B cell (primary cell): ENCODE results near the gene CYTH3. TPM values are rescaled to one million over a fixed set of nuclear protein-coding genes. Genes with fewer than 3 reads are reported as not detected.

Source experiments
- ATAC-seq: fragments of 200-7000 bp; cut with Tn5 transposase; one replicate; pipeline ENCODE4 v1.10.0; 2021; ENCODE audit warnings: low read depth, mild to moderate bottlenecking, moderate number of reproducible peaks, moderate library complexity
- CTCF ChIA-PET: fragments of 350-600 bp; sonication (Branson Sonifier 250); formaldehyde crosslinking; loops from one replicate; lab custom pipeline; 2021; ENCODE audit warnings: antibody characterized with exemption, inconsistent platforms; lab: Charles Lee
- POLR2A ChIA-PET: fragments of 350-600 bp; sonication (Branson Sonifier 250); formaldehyde crosslinking; loops from one replicate; lab custom pipeline; 2021; ENCODE audit warnings: antibody characterized with exemption; lab: Charles Lee
- DNase-seq: peaks from one replicate; pipeline ENCODE4 v3.0.0; 2013
- H2AFZ ChIP-seq: 2 replicates; pipeline ENCODE4 v1.6.1; 2012; ENCODE audit warnings: mild to moderate bottlenecking, low read depth, low read length; ENCODE audit not compliant: insufficient read depth, poor library complexity, severe bottlenecking
- H3K27ac ChIP-seq, 2 donors: 1 replicate in 1 of 2; 2 replicates in 1 of 2; pipeline ENCODE4 v1.5.1; 2012 to 2013; ENCODE audit warnings: low read length in 2 of 2, mild to moderate bottlenecking in 2 of 2, moderate library complexity in 1 of 2
- H3K27me3 ChIP-seq, 4 experiments: fragments of 200-600 bp in 1 of 4; sonication (generic) in 1 of 4; replicated peaks in 1 of 4; 1 replicate in 2 of 4; 2 replicates in 2 of 4; pipeline versions ENCODE4 v1.6.1 to v1.7.0; 2013 to 2016; ENCODE audit warnings: low read length in 3 of 4, mild to moderate bottlenecking in 2 of 4, mixed read lengths in 1 of 4, moderate library complexity in 1 of 4; ENCODE audit not compliant: insufficient read depth in 4 of 4, control insufficient read depth in 3 of 4; ENCODE audit errors: control extremely low read depth in 1 of 4
- H3K36me3 ChIP-seq, 2 experiments: replicated peaks in 1 of 2; 1 replicate in 1 of 2; 2 replicates in 1 of 2; pipeline versions ENCODE4 v1.6.1 to v1.7.1; 2013; ENCODE audit warnings: low read length in 1 of 2; ENCODE audit not compliant: insufficient read depth in 2 of 2, control insufficient read depth in 1 of 2; ENCODE audit errors: control extremely low read depth in 1 of 2, extremely low read depth in 1 of 2
- H3K4me1 ChIP-seq, 2 donors: fragments of 200-600 bp in 1 of 2; sonication (generic) in 1 of 2; 1 replicate in 1 of 2; 2 replicates in 1 of 2; pipeline versions ENCODE4 v1.5.1 to v1.6.1; 2013 to 2017; ENCODE audit warnings: low read length in 2 of 2; ENCODE audit not compliant: control insufficient read depth in 2 of 2, insufficient read depth in 2 of 2
- H3K4me2 ChIP-seq: replicated peaks from 2 replicates; pipeline ENCODE3; 2012; ENCODE audit warnings: mild to moderate bottlenecking, low read depth, low read length; ENCODE audit not compliant: poor library complexity, severe bottlenecking
- H3K4me3 ChIP-seq, 5 experiments: fragments of 200-600 bp in 1 of 5; sonication (generic) in 1 of 5; 1 replicate in 3 of 5; 2 replicates in 2 of 5; pipeline versions ENCODE4 v1.5.1 to v1.7.0; 2011 to 2016; ENCODE audit warnings: low read length in 4 of 5, mild to moderate bottlenecking in 4 of 5, low read depth in 2 of 5, control low read depth in 1 of 5, moderate library complexity in 1 of 5; ENCODE audit not compliant: insufficient read depth in 1 of 5; ENCODE audit errors: control extremely low read depth in 1 of 5, extremely low read depth in 1 of 5
- H3K79me2 ChIP-seq: fragments of 200-600 bp; sonication (generic); one replicate; pipeline ENCODE4 v1.6.0; 2016; ENCODE audit warnings: low read length; ENCODE audit not compliant: control insufficient read depth, insufficient read depth
- H3K9ac ChIP-seq: fragments of 200-600 bp; sonication (generic); 2 replicates; pipeline ENCODE4 v1.6.1; 2017; ENCODE audit warnings: mild to moderate bottlenecking, low read length, moderate library complexity
- H3K9me3 ChIP-seq, 3 donors: one replicate each; pipeline versions ENCODE4 v1.6.1 to v1.7.1; 2013; ENCODE audit warnings: low read length in 2 of 3; ENCODE audit not compliant: control insufficient read depth in 2 of 3, insufficient read depth in 1 of 3; ENCODE audit errors: control extremely low read depth in 1 of 3
- H4K20me1 ChIP-seq: 2 replicates; pipeline ENCODE4 v1.6.0; 2012; ENCODE audit warnings: mild to moderate bottlenecking, low read length; ENCODE audit not compliant: insufficient read depth, control insufficient read depth, poor library complexity, severe bottlenecking
- H3K27ac Mint-ChIP-seq: one replicate; pipeline ENCODE4 v1.8.0; 2021; ENCODE audit warnings: mixed read lengths
- H3K27me3 Mint-ChIP-seq: one replicate; pipeline ENCODE4 v1.8.0; 2021; ENCODE audit warnings: mixed read lengths
- H3K4me1 Mint-ChIP-seq: one replicate; pipeline ENCODE4 v1.8.0; 2021; ENCODE audit warnings: mixed read lengths
- H3K4me3 Mint-ChIP-seq: one replicate; pipeline ENCODE4 v1.8.0; 2021; ENCODE audit warnings: mixed read lengths
- H3K9me3 Mint-ChIP-seq: one replicate; pipeline ENCODE4 v1.8.0; 2022; ENCODE audit warnings: mixed read lengths; ENCODE audit not compliant: insufficient read depth
- EZH2 ChIP-seq: IDR thresholded peaks from 2 replicates; pipeline ENCODE4 v1.6.1; 2012; ENCODE audit warnings: borderline replicate concordance, low read depth, mild to moderate bottlenecking, moderate library complexity, low read length; ENCODE audit not compliant: insufficient read depth, poor library complexity, severe bottlenecking
- WGBS: methylation state at CpG from one replicate; pipeline ENCODE4 v1.1.5; 2013; ENCODE audit warnings: missing lambda C conversion rate; ENCODE audit not compliant: insufficient coverage; 5-methylcytosine and 5-hydroxymethylcytosine counted together
- intact Hi-C: fragments of 100-400 bp; cut with micrococcal nuclease; formaldehyde crosslinking; loops from one replicate; pipeline ENCODE4 v1.10.0; 2022
- polyA plus RNA-seq: library from polyadenylated mRNA; depleted of rRNA; stranded (reverse); fragments of >200 nt; gene quantifications from 2 replicates; pipeline ENCODE4 v1.2.3, GENCODE V29; 2012
- total RNA-seq, 2 donors: library from RNA; stranded (reverse); fragments of 120-200 nt in 1 of 2; gene quantifications; 1 replicate in 1 of 2; 2 replicates in 1 of 2; pipeline versions ENCODE4 v1.2.3 to v1.2.4, GENCODE V29; 2013 to 2022
- TF ChIP-seq, protein P1 (sequence below): fragments of 200-600 bp; IDR thresholded peaks from one replicate; pipeline ENCODE4 v1.8.0; 2022; ENCODE audit warnings: antibody characterized with exemption, mild to moderate bottlenecking

The CYTH3 gene
- total and polyA plus RNA-seq, 2 donors (not counting 1 experiment from before 2014, with no cell fraction given) = 5.2 to 11.3 TPM

DNA sequence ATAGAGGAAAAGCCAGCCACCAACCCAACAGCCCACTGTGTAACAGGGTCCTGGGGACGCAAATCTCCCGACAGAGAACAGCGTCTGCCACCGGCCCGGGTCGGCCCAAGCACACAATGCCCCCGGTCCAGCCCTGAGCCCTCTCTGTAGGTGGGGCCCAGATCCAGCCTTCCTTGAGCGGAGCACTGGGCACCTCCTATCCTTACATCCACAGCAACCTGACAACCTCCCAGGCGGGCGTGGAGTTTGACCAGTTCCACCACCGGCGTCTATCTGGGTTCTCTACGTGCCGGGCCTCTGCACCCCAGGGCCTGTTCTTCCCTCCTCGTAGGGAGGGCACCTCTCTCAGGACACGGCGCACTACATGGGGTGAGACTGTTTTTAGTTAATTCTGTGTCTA is 109.0 kb downstream of the CYTH3 start:
- CTCF ChIA-PET = no interaction called here
- WGBS = 94% methylated on average over 15 of the region's 17 CpGs
- Histone ChIP-seq H3K27me3 (no peaks in the 10 kb centered on the region), H2AFZ (no peak overlapping the region), H3K9me3 (no peaks in the 10 kb centered on the region), H3K4me2 (no peak overlapping the region), H3K27ac (no peak overlapping the region), H3K4me3 (no peak overlapping the region), H3K4me1 (peaks cover 4 to 10% of the 10 kb centered on the region in 2 donors), H4K20me1 (peaks cover 9% of the 10 kb centered on the region), H3K9ac (no peak overlapping the region), H3K79me2 (no peaks in the 10 kb centered on the region), H3K36me3 (peaks cover 3 to 15% of the 10 kb centered on the region in 2 experiments)
- no peak overlapping the region for H3K4me3 Mint-ChIP-seq
- H3K9me3 Mint-ChIP-seq = no peaks in the 10 kb centered on the region
- intact Hi-C loops = loop anchor here (10.0 kb wide), 1 partner anchor 271 kb away; no protein-coding TSS in a partner anchor
- peaks cover 6% of the 10 kb centered on the region for H3K4me1 Mint-ChIP-seq
- H3K27me3 Mint-ChIP-seq = no peaks in the 10 kb centered on the region
- no peak for DNase-seq
- POLR2A ChIA-PET = no interaction called here
- H3K27ac Mint-ChIP-seq = no peak overlapping the region
- no peak for ATAC-seq
- TF ChIP-seq, protein P1, sequence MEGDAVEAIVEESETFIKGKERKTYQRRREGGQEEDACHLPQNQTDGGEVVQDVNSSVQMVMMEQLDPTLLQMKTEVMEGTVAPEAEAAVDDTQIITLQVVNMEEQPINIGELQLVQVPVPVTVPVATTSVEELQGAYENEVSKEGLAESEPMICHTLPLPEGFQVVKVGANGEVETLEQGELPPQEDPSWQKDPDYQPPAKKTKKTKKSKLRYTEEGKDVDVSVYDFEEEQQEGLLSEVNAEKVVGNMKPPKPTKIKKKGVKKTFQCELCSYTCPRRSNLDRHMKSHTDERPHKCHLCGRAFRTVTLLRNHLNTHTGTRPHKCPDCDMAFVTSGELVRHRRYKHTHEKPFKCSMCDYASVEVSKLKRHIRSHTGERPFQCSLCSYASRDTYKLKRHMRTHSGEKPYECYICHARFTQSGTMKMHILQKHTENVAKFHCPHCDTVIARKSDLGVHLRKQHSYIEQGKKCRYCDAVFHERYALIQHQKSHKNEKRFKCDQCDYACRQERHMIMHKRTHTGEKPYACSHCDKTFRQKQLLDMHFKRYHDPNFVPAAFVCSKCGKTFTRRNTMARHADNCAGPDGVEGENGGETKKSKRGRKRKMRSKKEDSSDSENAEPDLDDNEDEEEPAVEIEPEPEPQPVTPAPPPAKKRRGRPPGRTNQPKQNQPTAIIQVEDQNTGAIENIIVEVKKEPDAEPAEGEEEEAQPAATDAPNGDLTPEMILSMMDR = no peak
- no peak for TF ChIP-seq EZH2

DNA sequence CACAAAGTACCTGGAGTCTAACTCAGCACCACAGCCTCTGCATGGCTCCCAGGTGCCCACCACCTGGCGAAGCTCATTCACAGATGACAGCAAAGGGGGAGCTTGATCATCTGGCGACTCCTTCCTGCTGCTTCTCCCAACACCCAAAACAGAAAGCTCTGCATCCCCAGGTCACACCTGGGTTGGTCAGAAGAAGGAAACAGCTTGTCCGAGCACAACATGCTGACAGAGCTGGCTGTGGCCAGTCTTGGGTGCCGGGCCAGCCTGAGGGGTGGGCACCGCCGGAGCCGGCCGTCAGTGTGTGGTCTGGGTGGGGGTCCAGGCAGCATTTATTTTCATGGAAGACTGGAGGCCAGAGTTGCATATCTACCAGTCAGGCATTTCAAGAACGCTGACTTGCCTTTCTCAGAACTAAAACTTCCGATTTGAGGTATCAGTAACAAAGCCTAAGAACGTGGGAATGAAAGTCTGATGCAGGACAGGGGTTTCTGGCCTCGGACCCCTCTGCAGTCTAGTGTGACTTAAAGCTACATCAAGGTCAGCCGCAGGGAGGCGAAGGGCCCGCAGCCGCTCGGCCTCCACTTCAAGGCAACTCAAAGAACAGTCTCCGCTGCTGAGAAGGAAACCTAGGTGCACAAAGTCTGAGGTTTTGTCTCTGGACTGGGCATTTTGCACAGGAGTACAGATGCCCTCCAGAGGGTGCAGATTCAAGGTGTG is 109.6 kb downstream of the CYTH3 start:
- H3K9me3 Mint-ChIP-seq = no peaks in the 10 kb centered on the region
- H3K27ac Mint-ChIP-seq = no peak overlapping the region
- Histone ChIP-seq H2AFZ (no peak overlapping the region), H3K4me1 (peaks cover 4 to 10% of the 10 kb centered on the region in 2 donors), H3K79me2 (no peaks in the 10 kb centered on the region), H3K4me2 (no peak overlapping the region), H3K27ac (no peak overlapping the region), H3K9me3 (no peaks in the 10 kb centered on the region), H3K36me3 (peaks cover 3 to 21% of the 10 kb centered on the region in 2 experiments), H3K4me3 (no peak overlapping the region), H3K27me3 (no peaks in the 10 kb centered on the region), H3K9ac (no peak overlapping the region), H4K20me1 (peaks cover 9% of the 10 kb centered on the region)
- no peaks in the 10 kb centered on the region for H3K27me3 Mint-ChIP-seq
- H3K4me1 Mint-ChIP-seq = peaks cover 6% of the 10 kb centered on the region
- TF ChIP-seq EZH2 = no peak
- TF ChIP-seq, protein P1 = no peak
- no peak overlapping the region for H3K4me3 Mint-ChIP-seq
- intact Hi-C loops = loop anchor here (10.0 kb wide), 1 partner anchor 272 kb away; no protein-coding TSS in a partner anchor
- ChIA-PET POLR2A (no interaction called here), CTCF (interaction anchor here (1.4 kb wide), 1 partner anchor 161 kb away, joined by 5 read pairs; no protein-coding TSS in a partner anchor)
- ATAC-seq (no peak), DNase-seq (no peak)
- 95% methylated on average over 17 of the region's 18 CpGs for WGBS
